HG02678 (cell line): ENCODE data around the gene RGS13.
"Not testable (repeated sequence)": the region's sequence is repeated elsewhere in the genome, so short reads cannot be mapped to it uniquely, and the experiment has no call there.

Experiments
- ATAC-seq: cut with Tn5 transposase; IDR thresholded peaks from one replicate; pipeline ENCODE4 v1.9.1; 2021; ENCODE audit warnings: mild to moderate bottlenecking, moderate library complexity; ENCODE audit not compliant: unreplicated experiment

Gene RGS13

GRCh38 chr1:192675716-192676115, 39.8 kb downstream of the RGS13 start:
- no peak for ATAC-seq

- no peak for ATAC-seq
Observed at GRCh38 chr1:192678099-192678498, 42.2 kb downstream of the RGS13 start.

- ATAC-seq = no peak
Observed at GRCh38 chr1:192682335-192682734, 46.4 kb downstream of the RGS13 start.

GRCh38 chr1:192683081-192683480, 47.1 kb downstream of the RGS13 start:
- not testable (repeated sequence) for ATAC-seq

- ATAC-seq = no peak
Observed at GRCh38 chr1:192689459-192689858, 53.5 kb downstream of the RGS13 start.

- ATAC-seq = no peak
Observed at GRCh38 chr1:192691041-192691440, 55.1 kb downstream of the RGS13 start.

GRCh38 chr1:192696082-192696481, 60.1 kb downstream of the RGS13 start:
- ATAC-seq = no peak

- ATAC-seq = no peak
Observed at GRCh38 chr1:192697771-192698170, 61.8 kb downstream of the RGS13 start.

- ATAC-seq = no peak
Observed at GRCh38 chr1:192698731-192699130, 62.8 kb downstream of the RGS13 start.

- ATAC-seq = no peak
Observed at GRCh38 chr1:192700834-192701271, 64.9 kb downstream of the RGS13 start.

GRCh38 chr1:192702212-192702902, 66.4 kb downstream of the RGS13 start:
- no peak for ATAC-seq

GRCh38 chr1:192703283-192704206, 67.6 kb downstream of the RGS13 start:
- peak; percentile 81 for ATAC-seq

- ATAC-seq = no peak
Observed at GRCh38 chr1:192705510-192705909, 69.6 kb downstream of the RGS13 start.

- ATAC-seq = no peak
Observed at GRCh38 chr1:192706936-192707335, 71.0 kb downstream of the RGS13 start.

- no peak for ATAC-seq
Observed at GRCh38 chr1:192707978-192708547, 72.1 kb downstream of the RGS13 start.

- no peak for ATAC-seq
Observed at GRCh38 chr1:192709544-192709943, 73.6 kb downstream of the RGS13 start.
